H1 (cell line): Measurements from ENCODE around the gene TXNL4A. TPM values are rescaled to one million over a fixed set of nuclear protein-coding genes. Genes with fewer than 3 reads are reported as not detected.

Experiments
- BACH1 ChIP-seq: IDR thresholded peaks from 2 replicates; pipeline ENCODE4 v1.6.1; 2012; ENCODE audit warnings: low read length, improper control_type of control experiment
- KDM5A ChIP-seq: fragments of 200-600 bp; IDR thresholded peaks from 2 replicates; pipeline ENCODE4 v1.7.1; 2012; ENCODE audit warnings: mild to moderate bottlenecking, low read length, inconsistent platforms, mixed read lengths
- NANOG ChIP-seq: IDR thresholded peaks from 2 replicates; pipeline ENCODE4 v1.6.1; 2011; ENCODE audit warnings: low read length, low read depth, mild to moderate bottlenecking, inconsistent platforms; ENCODE audit not compliant: insufficient read depth, poor library complexity, severe bottlenecking
- POU5F1 ChIP-seq: IDR thresholded peaks from 2 replicates; pipeline ENCODE4 v1.6.1; 2011; ENCODE audit warnings: low read depth, mild to moderate bottlenecking, low read length, moderate library complexity
- RAD21 ChIP-seq, 2 experiments: IDR thresholded peaks in 1 of 2; conservative IDR thresholded peaks in 1 of 2; 2 replicates each; pipeline ENCODE4 v1.6.1; 2011; ENCODE audit warnings: low read depth in 2 of 2, low read length in 2 of 2, improper control_type of control experiment in 1 of 2, inconsistent platforms in 1 of 2, mild to moderate bottlenecking in 1 of 2, moderate library complexity in 1 of 2
- SAP30 ChIP-seq: fragments of 300-600 bp; sonication (generic); IDR thresholded peaks from 2 replicates; pipeline ENCODE4 v1.7.1; 2012; ENCODE audit warnings: low read length, moderate library complexity, mild to moderate bottlenecking, inconsistent platforms; ENCODE audit not compliant: insufficient read depth, insufficient replicate concordance
- ZNF274 ChIP-seq: IDR thresholded peaks from 2 replicates; pipeline ENCODE4 v1.7.0; 2012; ENCODE audit warnings: low read length, borderline replicate concordance; ENCODE audit errors: extremely low read depth
- polyA plus RNA-seq, 7 experiments: library from polyadenylated mRNA; depleted of rRNA in 3 of 7; stranded (reverse) in 5 of 7; unstranded in 2 of 7; fragments of >200 nt in 5 of 7; fragments of 200-250 nt in 2 of 7; gene quantifications; 1 replicate in 5 of 7; 2 replicates in 1 of 7; 4 replicates in 1 of 7; pipeline versions ENCODE4 v1.2.1 to v1.2.3, GENCODE V29; 2011 to 2013; ENCODE audit warnings: missing spikeins in 2 of 7, mixed read lengths in 2 of 7
- total RNA-seq: library from RNA; stranded (reverse); fragmentation: NEBNext Ultra II Directional; extraction: Animal tissue kit (Norgen Biotek cat#: 25700); gene quantifications from 2 replicates; pipeline ENCODE4 v1.2.1, GENCODE V29; 2021

Gene TXNL4A
- total and polyA plus RNA-seq, 2 of the 8 experiments (the other 6 are each of a cell fraction or from before 2014, with no cell fraction given): 169 to 181 TPM

GRCh38 chr18:80006724-80007123 lies 18.4 kb upstream of the TXNL4A start (continued):
- TF ChIP-seq NANOG: no peak
- TF ChIP-seq KDM5A: no peak
- TF ChIP-seq POU5F1: peak; percentile 51; the same call in 1 of the 2 replicates
- TF ChIP-seq RAD21 (IDR thresholded peaks at IDR 0.05 in 1 of 2, conservative IDR thresholded peaks at IDR 0.05 in 1 of 2; ENCODE audit: low read depth in 2 of 2, low read length in 2 of 2): no peak
- TF ChIP-seq BACH1: no peak
- TF ChIP-seq ZNF274: no peak
- TF ChIP-seq SAP30: no peak
- TF ChIP-seq, all 59 proteins: peak for 5
